NB4 (cell line): ENCODE data around the gene RTN3.

ENCODE experiments used
- MYC ChIP-seq: IDR thresholded peaks from 2 replicates; pipeline ENCODE4 v1.6.1; 2011; ENCODE audit warnings: low read depth, low read length
- POLR2A ChIP-seq: IDR thresholded peaks from 2 replicates; pipeline ENCODE4 v1.6.1; 2011; ENCODE audit warnings: mild to moderate bottlenecking; ENCODE audit not compliant: insufficient read length; ENCODE audit errors: extremely low read depth
- TF ChIP-seq, protein P1 (sequence below): IDR thresholded peaks from one replicate; pipeline ENCODE4 v1.5.1; 2012; ENCODE audit warnings: low read depth, low read length

- TF ChIP-seq, protein P1, sequence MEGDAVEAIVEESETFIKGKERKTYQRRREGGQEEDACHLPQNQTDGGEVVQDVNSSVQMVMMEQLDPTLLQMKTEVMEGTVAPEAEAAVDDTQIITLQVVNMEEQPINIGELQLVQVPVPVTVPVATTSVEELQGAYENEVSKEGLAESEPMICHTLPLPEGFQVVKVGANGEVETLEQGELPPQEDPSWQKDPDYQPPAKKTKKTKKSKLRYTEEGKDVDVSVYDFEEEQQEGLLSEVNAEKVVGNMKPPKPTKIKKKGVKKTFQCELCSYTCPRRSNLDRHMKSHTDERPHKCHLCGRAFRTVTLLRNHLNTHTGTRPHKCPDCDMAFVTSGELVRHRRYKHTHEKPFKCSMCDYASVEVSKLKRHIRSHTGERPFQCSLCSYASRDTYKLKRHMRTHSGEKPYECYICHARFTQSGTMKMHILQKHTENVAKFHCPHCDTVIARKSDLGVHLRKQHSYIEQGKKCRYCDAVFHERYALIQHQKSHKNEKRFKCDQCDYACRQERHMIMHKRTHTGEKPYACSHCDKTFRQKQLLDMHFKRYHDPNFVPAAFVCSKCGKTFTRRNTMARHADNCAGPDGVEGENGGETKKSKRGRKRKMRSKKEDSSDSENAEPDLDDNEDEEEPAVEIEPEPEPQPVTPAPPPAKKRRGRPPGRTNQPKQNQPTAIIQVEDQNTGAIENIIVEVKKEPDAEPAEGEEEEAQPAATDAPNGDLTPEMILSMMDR, result no peak
- no peak for TF ChIP-seq POLR2A
- no peak for TF ChIP-seq MYC
These were observed 17.9 kb downstream of the RTN3 start for GRCh38 chr11:63698976-63699733.
